ENCODE measurements around the gene ADARB2.

The ADARB2 gene

GRCh38 chr10:1311726-1312125 is 425.6 kb downstream of the ADARB2 start:
- no peaks in the 10 kb centered on the region for H3K4me1 ChIP-seq (ENCODE audit: control insufficient read depth, insufficient read depth, low read length)

GRCh38 chr10:1310271-1310789 is 427.0 kb downstream of the ADARB2 start:
- CTCF ChIA-PET = no interaction called here
- TF ChIP-seq ZNF221 (tag by site-specific recombination; IDR thresholded peaks at IDR 0.05; ENCODE audit: borderline replicate concordance) = no peak
- TF ChIP-seq ZNF501 (tag by site-specific recombination; IDR thresholded peaks at IDR 0.05) = no peak
- TF ChIP-seq ZNF366 (tag by site-specific recombination; conservative IDR thresholded peaks at IDR 0.05) = no peak
- TF ChIP-seq MEIS1 (CRISPR knock-in tag; IDR thresholded peaks at IDR 0.05; ENCODE audit: borderline replicate concordance) = no peak
- TF ChIP-seq ZNF394 (tag by site-specific recombination; IDR thresholded peaks at IDR 0.05; ENCODE audit: borderline replicate concordance) = no peak
- no peak for TF ChIP-seq ZNF148 (tag by site-specific recombination; IDR thresholded peaks at IDR 0.05; ENCODE audit: borderline replicate concordance)
- TF ChIP-seq ZNF747 (tag by site-specific recombination; IDR thresholded peaks at IDR 0.05) = no peak
- no peak for TF ChIP-seq GFI1B (tag by site-specific recombination; IDR thresholded peaks at IDR 0.05)
- no peak for TF ChIP-seq ZBTB20 (tag by site-specific recombination; IDR thresholded peaks at IDR 0.05)
- no peak for TF ChIP-seq ZFHX2 (tag by site-specific recombination; conservative IDR thresholded peaks at IDR 0.05)
- TF ChIP-seq ZXDB (tag by site-specific recombination; IDR thresholded peaks at IDR 0.05) = no peak
- no peak for TF ChIP-seq ZNF211 (tag by site-specific recombination; IDR thresholded peaks at IDR 0.05; ENCODE audit: low read depth)
- Histone ChIP-seq H3K9me3 (ENCODE audit: control insufficient read depth, insufficient read depth, low read depth, low read length) (no peaks in the 10 kb centered on the region), H3K27ac (ENCODE audit: extremely low read depth, low read depth, low read length) (no peak overlapping the region), H3K4me3 (ENCODE audit: low read depth, low read length) (no peak overlapping the region), H3K36me3 (ENCODE audit: control insufficient read depth in 2 of 2, insufficient read depth in 1 of 2, low read length in 2 of 2) (no peaks in the 10 kb centered on the region), H3K4me1 (ENCODE audit: control insufficient read depth, insufficient read depth, low read length) (no peaks in the 10 kb centered on the region)
- POLR2A ChIA-PET = no interaction called here

More at GRCh38 chr10:1311726-1312125, 425.6 kb downstream of the ADARB2 start:
- H3K9me3 ChIP-seq (ENCODE audit: control insufficient read depth, insufficient read depth, low read depth, low read length) = no peaks in the 10 kb centered on the region
- no peak overlapping the region for H3K4me3 ChIP-seq (ENCODE audit: low read depth, low read length)
- POLR2A ChIA-PET = no interaction called here
- CTCF ChIA-PET = no interaction called here
- no peak for TF ChIP-seq KLF1 (tag by site-specific recombination; IDR thresholded peaks at IDR 0.05)
- no peak for TF ChIP-seq ZBTB6 (tag by site-specific recombination; IDR thresholded peaks at IDR 0.05)
- no peak for TF ChIP-seq ZNF510 (tag by site-specific recombination; IDR thresholded peaks at IDR 0.05; ENCODE audit: insufficient replicate concordance)
- TF ChIP-seq ZNF157 (tag by site-specific recombination; IDR thresholded peaks at IDR 0.05) = no peak
- TF ChIP-seq REPIN1 (tag by site-specific recombination; IDR thresholded peaks at IDR 0.05; ENCODE audit: low read depth) = no peak
- TF ChIP-seq ZNF449 (tag by site-specific recombination; IDR thresholded peaks at IDR 0.05) = no peak
- no peak for TF ChIP-seq ZXDB (tag by site-specific recombination; IDR thresholded peaks at IDR 0.05)
- no peak for TF ChIP-seq ELK4 (IDR thresholded peaks at IDR 0.05; ENCODE audit: borderline replicate concordance, low read depth, low read length)
- TF ChIP-seq SETDB1 (IDR thresholded peaks at IDR 0.05; ENCODE audit: insufficient read length, low read length) = no peak
- no peak for TF ChIP-seq ZNF423 (tag by site-specific recombination; IDR thresholded peaks at IDR 0.05)
- no peak for TF ChIP-seq ZNF776 (tag by site-specific recombination; IDR thresholded peaks at IDR 0.05; ENCODE audit: borderline replicate concordance)
- TF ChIP-seq ZNF174 (tag by site-specific recombination; IDR thresholded peaks at IDR 0.05) = no peak
- no peak for TF ChIP-seq ZNF791 (tag by site-specific recombination; IDR thresholded peaks at IDR 0.05)
- TF ChIP-seq ZNF488 (tag by site-specific recombination; IDR thresholded peaks at IDR 0.05) = no peak
- no peak for TF ChIP-seq ZNF394 (tag by site-specific recombination; IDR thresholded peaks at IDR 0.05; ENCODE audit: borderline replicate concordance)
- H3K27ac ChIP-seq (ENCODE audit: extremely low read depth, low read depth, low read length) = no peak overlapping the region
- no peaks in the 10 kb centered on the region for H3K36me3 ChIP-seq (ENCODE audit: control insufficient read depth in 2 of 2, insufficient read depth in 1 of 2, low read length in 2 of 2)
